A673 (cell line): Measurements from ENCODE around the gene NEMP2. TPM values are rescaled to one million over a fixed set of nuclear protein-coding genes. Genes with fewer than 3 reads are reported as not detected.

Experiments
- BruUV-seq: library from RNA; stranded (reverse); fragments of 400-500 nt; replicated peaks from 2 replicates; lab custom pipeline; 2021; lab: Mats Ljungman, UMichigan
- CTCF ChIA-PET: fragments of 300-600 bp; sonication (Branson Sonifier 250); formaldehyde crosslinking; loops from one replicate; lab custom pipeline; 2022; ENCODE audit warnings: antibody characterized with exemption; lab: Charles Lee
- POLR2A ChIA-PET: fragments of 300-600 bp; sonication (Branson Sonifier 250); formaldehyde crosslinking; loops from one replicate; lab custom pipeline; 2022; ENCODE audit warnings: antibody characterized with exemption; ENCODE audit not compliant: low non-redundant PET; lab: Charles Lee
- DNase-seq: peaks from one replicate; pipeline ENCODE4 v3.0.0-alpha.2; 2015; ENCODE audit warnings: low spot score
- H3K27ac ChIP-seq: fragments of 200-600 bp; sonication (generic); 2 replicates; pipeline ENCODE4 v1.5.1; 2016; ENCODE audit warnings: mixed run types, low read depth, mild to moderate bottlenecking, mixed read lengths, antibody characterized with exemption, low read length; ENCODE audit not compliant: poor library complexity, severe bottlenecking
- H3K27me3 ChIP-seq: fragments of 200-600 bp; sonication (generic); replicated peaks from 2 replicates; pipeline ENCODE4 v1.6.1; 2017; ENCODE audit warnings: mixed run types, low read depth, mild to moderate bottlenecking, mixed read lengths, antibody characterized with exemption, low read length; ENCODE audit not compliant: insufficient read depth, poor library complexity
- H3K36me3 ChIP-seq: fragments of 200-600 bp; sonication (generic); 2 replicates; pipeline ENCODE4 v1.6.1; 2016; ENCODE audit warnings: mixed run types, mild to moderate bottlenecking, mixed read lengths, antibody characterized with exemption, low read length; ENCODE audit not compliant: insufficient read depth, poor library complexity, severe bottlenecking
- H3K4me1 ChIP-seq: fragments of 200-600 bp; sonication (generic); 2 replicates; pipeline ENCODE4 v1.6.1; 2017; ENCODE audit warnings: mixed run types, mild to moderate bottlenecking, mixed read lengths, antibody characterized with exemption, low read length; ENCODE audit not compliant: insufficient read depth, poor library complexity, severe bottlenecking
- H3K4me3 ChIP-seq: fragments of 200-600 bp; sonication (generic); 2 replicates; pipeline ENCODE4 v1.5.1; 2016; ENCODE audit warnings: low read depth, mixed run types, mild to moderate bottlenecking, mixed read lengths, low read length; ENCODE audit not compliant: poor library complexity, severe bottlenecking
- H3K9me3 ChIP-seq: fragments of 200-600 bp; sonication (generic); 2 replicates; pipeline ENCODE4 v1.6.1; 2016; ENCODE audit warnings: mixed run types, low read depth, mild to moderate bottlenecking, mixed read lengths, antibody characterized with exemption, low read length; ENCODE audit not compliant: poor library complexity, severe bottlenecking
- CTCF ChIP-seq: fragments of 300-800, 200-600 bp; sonication (generic); conservative IDR thresholded peaks from 2 replicates; pipeline ENCODE4 v1.5.1; 2017; ENCODE audit warnings: low read depth, mild to moderate bottlenecking, antibody characterized with exemption, low read length, moderate library complexity, mixed read lengths
- EZH2 ChIP-seq: fragments of 200-600 bp; sonication (generic); IDR thresholded peaks from 2 replicates; pipeline ENCODE4 v1.6.1; 2017; ENCODE audit warnings: borderline replicate concordance, low read depth, mild to moderate bottlenecking, mixed read lengths, antibody characterized with exemption, low read length; ENCODE audit not compliant: poor library complexity, severe bottlenecking
- intact Hi-C: fragments of 100-400 bp; cut with micrococcal nuclease; formaldehyde crosslinking; loops from one replicate; pipeline ENCODE4 v1.10.0; 2022; ENCODE audit not compliant: unreplicated experiment
- total RNA-seq: library from RNA; stranded (reverse); gene quantifications from 2 replicates; pipeline ENCODE4 v1.2.3, GENCODE V29; 2021

The NEMP2 gene
- total RNA-seq, 1 experiment from 2014 or later = 12.6 TPM

- Histone ChIP-seq H3K27ac (no peak overlapping the region), H3K9me3 (no peaks in the 10 kb centered on the region), H3K27me3 (no peaks in the 10 kb centered on the region), H3K4me3 (no peak overlapping the region), H3K4me1 (peaks cover 2% of the 10 kb centered on the region), H3K36me3 (no peaks in the 10 kb centered on the region)
- intact Hi-C loops = no loop called here
- no peak for TF ChIP-seq EZH2
- TF ChIP-seq CTCF = no peak
- CTCF ChIA-PET = no interaction called here
- POLR2A ChIA-PET = interaction anchor here (0.7 kb wide), 1 partner anchor 686 kb away, joined by 4 read pairs; no protein-coding TSS in a partner anchor
- no TSS peak for BruUV-seq
- no peak for DNase-seq
These were observed 74.6 kb downstream of the NEMP2 start for GRCh38 chr2:190459881-190460280.

- intact Hi-C loops = no loop called here
- H3K4me1 ChIP-seq = no peaks in the 10 kb centered on the region
- no TSS peak for BruUV-seq
- H3K27ac ChIP-seq = no peak overlapping the region
- H3K4me3 ChIP-seq = no peak overlapping the region
- CTCF ChIA-PET = no interaction called here
- no peaks in the 10 kb centered on the region for H3K27me3 ChIP-seq
- POLR2A ChIA-PET = no interaction called here
- no peak for DNase-seq
- H3K36me3 ChIP-seq = no peaks in the 10 kb centered on the region
- TF ChIP-seq EZH2 = no peak
- no peak for TF ChIP-seq CTCF
- H3K9me3 ChIP-seq = no peaks in the 10 kb centered on the region
These were observed 76.0 kb downstream of the NEMP2 start for GRCh38 chr2:190458352-190459107.

GRCh38 chr2:190457256-190457655 is 77.3 kb downstream of the NEMP2 start:
- Histone ChIP-seq H3K27ac (no peak overlapping the region), H3K4me1 (no peaks in the 10 kb centered on the region), H3K36me3 (no peaks in the 10 kb centered on the region), H3K9me3 (no peaks in the 10 kb centered on the region), H3K27me3 (no peaks in the 10 kb centered on the region), H3K4me3 (no peak overlapping the region)
- no TSS peak for BruUV-seq
- CTCF ChIA-PET = no interaction called here
- no peak for TF ChIP-seq EZH2
- TF ChIP-seq CTCF = no peak
- POLR2A ChIA-PET = no interaction called here
- intact Hi-C loops = no loop called here
- no peak for DNase-seq
